NCI-H526 treated with DMSO at 0.1 percent for 48 hours (cell line): ENCODE data around the gene SGTA.

ENCODE experiments used
- DNase-seq: peaks from one replicate; lab custom pipeline; 2025; lab: John Stamatoyannopoulos, UW

The SGTA gene

DNA sequence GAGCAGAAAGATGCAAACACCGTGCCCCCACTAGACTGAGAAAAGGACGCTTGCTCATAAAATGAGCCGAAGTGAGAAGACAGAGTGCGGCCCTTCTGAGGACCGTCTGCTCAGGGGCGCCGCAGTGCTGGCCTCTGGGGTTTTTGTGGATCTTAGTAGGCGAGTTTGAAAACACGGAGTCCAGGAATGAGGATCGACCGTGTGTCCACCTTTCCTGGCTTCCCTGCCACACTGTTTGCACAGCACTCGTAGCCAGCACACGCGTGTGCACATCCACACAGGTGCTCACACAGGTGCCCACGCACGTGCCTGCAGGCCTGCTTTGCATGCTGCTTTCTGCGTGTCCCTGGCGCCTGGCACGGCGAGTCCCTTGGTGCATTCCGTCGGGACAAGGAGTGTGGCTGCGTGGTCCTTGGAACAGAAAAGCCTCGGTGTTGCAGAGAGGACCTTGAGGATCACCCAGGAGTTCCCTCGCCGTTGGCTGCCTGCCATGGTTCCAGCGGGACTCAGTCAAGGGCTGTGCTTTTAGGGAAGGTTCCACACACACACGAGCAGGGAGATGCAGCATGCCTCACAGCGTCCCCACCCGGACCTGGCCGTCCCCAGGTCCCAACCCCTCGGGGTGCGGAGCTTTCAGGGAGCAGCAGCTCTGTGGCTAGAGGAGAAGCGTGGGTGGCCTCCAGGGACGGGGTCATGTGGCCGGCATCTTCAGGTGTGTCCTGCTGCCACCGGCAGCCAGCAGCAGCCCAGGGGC is 26.5 kb upstream of the SGTA start:
- no peak for DNase-seq

DNA sequence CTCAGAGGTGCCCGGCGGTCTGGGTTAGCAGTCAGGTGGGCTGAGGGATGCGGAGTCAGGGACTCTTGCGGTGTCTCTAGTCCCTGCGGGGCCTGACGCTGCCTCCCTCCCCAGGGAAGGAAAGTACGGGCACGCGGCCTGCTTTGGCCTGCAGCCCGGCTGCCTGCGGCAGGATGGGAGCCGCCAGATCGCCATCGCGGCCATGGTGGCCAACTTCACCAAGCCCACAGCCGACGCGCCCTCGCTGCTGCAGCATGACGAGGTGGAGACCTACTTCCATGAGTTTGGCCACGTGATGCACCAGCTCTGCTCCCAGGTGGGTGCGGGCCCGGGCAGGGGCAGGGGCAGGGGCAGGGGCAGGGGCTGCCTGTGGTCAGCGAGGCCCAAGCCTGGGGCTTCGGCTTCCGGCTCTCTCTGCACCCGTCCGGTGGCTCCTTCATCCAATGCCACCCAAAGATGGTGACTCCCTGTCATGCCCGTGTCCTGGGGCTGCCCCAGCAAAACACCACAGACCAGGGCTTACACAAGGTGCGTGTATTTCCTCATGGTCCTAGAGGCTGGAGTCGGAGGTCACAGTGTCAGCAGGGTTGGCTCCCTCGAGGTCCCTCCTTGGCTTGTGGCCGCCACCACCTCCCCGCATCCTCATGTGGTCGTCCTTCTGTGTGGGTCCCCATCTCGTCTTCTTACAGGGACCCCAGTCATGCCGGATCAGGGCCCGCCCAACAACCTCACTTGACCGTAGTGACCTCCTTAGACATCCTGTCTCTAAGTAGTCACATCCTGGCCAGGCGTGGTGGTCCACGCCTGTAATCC is 25.3 kb upstream of the SGTA start:
- DNase-seq, result no peak

DNA sequence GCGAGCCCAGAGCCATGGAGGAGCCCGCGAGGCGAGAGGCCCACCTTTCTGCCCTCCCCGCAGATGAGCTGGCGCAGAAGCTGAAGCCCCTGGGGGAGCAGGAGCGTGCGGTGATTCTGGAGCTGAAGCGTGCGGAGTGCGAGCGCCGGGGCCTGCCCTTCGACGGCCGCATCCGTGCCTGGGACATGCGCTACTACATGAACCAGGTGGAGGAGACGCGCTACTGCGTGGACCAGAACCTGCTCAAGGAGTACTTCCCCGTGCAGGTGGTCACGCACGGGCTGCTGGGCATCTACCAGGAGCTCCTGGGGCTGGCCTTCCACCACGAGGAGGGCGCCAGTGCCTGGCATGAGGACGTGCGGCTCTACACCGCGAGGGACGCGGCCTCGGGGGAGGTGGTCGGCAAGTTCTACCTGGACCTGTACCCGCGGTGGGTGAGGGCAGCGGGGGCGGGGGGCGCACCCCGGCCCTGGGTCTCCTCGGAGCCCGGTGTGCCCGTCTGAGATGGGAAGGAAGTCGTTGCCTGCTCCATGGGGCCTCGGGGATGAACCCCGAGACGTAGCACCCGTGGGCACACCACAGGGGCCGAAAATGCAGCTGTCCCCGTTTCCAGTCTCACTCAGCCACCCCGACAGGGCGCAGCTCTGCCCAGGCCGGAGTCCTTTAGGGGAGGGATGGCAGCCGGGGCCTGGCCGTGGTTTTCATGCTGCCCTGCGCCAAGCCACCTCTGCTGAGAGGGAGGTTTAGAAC is 24.5 kb upstream of the SGTA start:
- no peak for DNase-seq

DNA sequence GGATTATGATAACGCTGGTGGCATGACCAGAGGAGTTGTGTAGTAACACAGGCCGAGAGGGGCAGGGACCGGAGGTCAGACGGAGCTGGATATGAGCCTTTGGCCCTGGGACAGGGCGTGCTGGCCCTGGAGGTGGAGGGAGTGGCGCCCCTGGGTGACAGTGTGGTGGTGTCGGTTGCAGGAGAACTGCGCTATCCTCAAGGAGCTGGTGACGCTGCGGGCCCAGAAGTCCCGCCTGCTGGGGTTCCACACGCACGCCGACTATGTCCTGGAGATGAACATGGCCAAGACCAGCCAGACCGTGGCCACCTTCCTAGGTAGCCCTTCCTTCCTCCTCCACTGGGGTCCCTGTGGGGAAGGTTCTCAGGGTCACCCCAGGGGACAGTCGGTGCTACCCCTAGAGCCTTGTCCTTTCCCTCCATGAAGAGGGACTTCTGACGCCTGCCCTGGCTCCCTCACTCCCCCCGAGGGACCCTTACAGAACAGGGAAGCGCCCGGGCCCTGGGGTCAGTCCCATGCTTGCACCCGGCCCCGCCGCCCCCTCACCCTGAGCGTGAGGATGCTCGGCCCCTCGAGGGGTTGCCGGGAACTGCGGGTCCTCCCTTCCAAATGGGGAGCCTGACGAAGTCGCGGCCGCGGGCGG is 23.8 kb upstream of the SGTA start:
- no peak for DNase-seq

DNA sequence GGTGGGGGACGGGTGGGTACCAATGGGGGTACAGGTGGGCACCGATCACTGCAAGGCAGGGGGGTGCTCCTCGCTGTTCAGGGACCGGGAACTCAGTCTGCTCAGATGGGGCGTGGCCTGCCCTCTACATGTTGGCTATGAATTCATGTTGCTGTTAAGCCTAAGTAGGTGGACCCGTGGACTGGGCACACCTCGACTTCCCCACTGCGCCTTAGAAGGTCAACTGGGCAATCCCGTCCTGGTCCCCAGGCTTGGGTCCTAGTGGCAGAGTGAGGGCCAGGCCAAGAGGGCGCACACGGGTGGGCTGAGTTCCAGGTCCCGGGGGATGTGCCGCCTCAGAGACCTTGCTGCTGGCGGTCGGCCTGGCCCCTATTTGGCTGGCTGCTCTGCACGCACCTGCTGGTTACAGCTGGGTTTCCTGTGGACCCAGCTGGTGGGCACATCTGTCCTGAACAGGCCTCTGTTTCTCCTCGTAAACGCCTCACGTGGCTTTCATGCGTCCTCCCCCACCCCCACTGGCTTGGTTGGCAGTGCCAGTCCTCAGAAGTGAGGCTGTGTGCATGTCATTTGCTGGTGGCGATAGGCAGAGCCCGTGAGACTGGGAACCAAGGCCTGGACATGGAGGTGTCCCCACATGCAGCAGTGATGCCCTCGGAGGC is 23.0 kb upstream of the SGTA start:
- no peak for DNase-seq

DNA sequence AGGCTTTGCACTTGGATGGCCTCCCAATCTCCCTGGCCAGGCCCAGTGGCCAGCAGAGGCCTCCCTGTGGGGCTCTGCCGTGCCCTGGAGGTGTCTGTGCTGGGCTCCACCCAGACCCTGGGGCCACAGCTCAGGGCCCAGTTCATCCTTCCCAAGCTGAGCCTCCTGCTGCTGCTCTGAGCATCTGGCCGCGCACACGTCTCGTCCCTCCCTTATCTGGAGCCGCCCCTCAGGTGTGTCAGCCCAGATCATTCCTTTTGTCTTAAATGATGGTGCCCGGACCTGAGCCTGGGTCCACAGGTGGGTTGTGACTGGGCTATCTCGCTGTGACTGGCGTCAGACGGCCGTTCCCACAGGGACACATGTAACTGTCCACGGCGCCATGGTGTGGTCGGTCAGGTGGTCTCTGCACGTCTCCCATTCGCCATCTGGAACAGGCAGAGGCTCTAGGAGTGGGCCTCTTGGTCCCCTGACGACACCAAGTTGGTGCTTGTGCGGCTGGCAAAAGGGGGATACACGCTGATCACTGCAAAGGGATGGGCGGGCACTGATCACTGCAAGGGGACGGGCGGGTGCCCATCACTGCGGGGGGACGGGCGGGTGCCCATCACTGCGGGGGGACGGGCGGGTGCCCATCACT is 22.3 kb upstream of the SGTA start:
- DNase-seq, result no peak

DNA sequence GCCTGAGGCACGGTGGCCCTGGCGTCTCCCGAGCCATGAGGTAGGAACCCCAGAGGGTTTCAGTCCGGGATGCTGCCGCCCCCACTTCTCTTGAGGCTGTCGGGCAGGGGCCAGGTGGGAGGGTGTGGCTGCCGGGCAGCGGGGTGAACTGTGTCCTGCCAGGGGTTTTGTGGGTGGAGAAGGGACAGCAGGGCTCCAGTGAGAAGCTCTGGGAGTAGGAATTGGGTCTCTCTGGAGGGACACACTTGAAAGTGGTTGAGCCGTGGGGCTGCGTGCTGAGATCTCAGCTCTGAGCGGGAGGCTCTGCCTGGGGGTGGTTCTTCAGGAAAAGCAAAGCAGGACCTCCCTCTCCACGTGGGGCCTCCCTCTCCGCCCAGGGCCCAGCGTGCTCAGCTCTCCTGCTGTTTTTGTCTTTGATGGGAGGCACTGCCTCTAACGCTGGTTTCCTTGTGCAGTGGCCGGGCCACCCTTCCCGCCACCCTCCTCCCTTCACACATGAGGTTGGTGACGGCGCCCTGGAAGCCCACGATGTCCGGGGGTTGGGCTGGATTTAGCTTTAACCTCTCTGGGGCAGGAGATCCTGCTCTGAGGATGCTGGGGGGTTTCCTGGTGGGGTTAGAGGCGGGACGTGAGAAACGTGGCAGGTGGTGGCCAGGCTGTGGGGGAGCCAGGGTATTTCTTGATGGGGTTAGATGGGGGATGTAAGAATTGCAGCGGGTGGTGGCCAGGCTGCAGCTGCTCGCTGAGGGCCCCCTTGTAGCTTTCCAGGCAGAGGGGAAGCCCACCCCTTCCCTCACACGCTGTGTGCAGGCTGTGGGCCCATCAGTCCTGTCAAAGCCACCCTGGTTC is 21.3 kb upstream of the SGTA start:
- DNase-seq, result no peak

DNA sequence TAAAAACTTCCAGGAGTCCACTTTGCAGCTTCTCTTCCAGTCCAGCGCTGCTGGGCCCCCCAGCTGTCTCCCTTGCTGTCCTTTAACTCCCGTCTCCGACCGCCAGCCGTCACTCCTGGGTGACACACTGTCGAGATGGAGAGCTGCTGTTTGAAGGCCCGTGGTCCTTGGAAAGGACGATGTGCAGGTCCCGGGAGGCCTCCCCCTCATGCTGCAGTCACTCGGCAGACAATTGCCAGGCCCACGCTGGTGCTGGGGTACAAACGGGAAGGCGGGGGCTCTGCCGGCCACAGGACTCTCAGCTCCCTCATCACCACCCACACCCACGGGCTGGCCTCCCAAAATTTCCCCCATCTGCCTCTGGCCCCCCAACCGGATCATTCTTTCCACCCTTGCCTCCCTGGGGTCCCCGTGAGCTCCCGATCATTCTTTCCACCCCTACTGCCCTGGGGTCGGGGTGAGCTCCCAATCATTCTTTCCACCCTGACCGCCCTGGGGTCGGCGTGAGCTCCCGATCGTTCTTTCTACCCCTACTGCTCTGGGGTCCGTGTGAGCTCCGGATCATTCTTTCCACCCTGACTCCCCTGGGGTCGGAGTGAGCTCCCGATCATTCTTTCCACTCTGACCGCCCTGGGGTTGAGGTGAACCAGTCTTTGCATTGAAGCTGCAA is 20.5 kb upstream of the SGTA start:
- no peak for DNase-seq

DNA sequence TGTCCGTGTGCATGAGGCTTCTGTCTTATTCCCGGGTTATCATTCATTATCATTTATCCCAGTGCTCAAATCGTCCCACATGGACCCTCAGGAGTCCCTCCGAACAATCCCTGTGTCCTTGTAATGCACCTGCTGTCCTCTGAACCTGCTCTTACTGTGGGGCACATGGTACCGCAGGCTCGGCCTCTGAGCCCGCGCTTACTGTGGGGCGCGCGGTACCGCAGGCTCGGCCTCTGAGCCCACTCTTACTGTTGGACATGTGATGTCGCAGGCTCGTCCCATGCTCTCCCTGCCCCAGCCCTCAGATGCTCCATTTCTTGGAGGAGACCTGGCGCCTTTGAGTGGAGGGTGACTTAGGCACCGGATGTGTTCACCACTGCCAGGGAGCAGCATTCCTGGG is 19.8 kb upstream of the SGTA start:
- no peak for DNase-seq

DNA sequence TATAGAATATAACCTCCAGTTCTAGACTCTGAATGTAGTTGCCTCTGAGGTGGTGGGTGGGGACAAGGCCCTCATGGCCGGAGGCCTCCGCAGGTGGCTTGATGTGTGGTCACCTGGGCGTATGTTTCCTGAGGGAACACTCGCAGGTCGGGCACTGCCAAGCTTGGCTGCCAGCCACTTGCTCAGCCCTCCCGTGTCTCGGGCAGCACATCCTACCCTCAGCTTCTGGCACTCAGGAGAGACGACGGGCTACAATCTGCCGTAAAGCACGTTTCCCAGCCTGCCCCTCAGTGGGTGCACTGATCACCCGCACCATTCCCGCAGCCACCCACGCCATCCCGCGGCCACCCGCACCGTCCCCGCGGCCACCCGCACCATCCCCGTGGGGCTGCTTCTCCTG is 17.4 kb upstream of the SGTA start:
- DNase-seq, result no peak

DNA sequence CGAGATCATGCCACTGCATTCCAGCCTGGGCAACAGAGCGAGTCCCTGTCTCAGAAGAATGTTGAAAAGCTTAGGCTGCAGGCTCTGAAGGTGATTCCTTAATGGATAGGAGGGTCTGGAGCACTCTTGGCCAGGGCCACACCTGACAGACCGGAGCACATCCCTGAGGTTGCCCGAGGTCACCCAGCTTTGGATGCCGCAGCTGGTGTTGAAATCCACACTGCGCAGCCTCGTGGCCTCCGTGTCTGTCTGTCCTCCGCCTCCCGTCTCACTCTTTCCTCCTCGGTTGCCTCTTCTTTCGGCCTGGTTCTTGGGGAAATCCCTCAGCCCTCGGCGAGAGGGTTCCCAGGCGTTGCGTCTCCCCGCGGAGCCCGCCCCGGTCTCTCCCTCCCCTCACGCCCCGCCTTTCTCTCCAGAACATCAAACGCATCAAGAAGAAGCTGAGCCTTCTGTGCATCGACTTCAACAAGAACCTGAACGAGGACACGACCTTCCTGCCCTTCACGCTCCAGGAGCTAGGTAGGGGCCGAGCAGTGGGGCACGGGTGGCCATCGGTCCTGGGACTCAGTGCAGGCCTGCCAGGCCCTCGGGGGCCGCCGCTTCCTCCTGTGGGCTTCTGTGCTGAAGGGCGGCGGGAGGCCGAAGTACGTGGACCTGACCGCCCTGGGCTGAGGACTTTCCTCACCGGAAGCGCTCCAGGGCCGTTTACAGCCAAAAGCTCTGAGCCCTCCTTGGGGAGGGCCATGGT is 16.4 kb upstream of the SGTA start:
- no peak for DNase-seq

DNA sequence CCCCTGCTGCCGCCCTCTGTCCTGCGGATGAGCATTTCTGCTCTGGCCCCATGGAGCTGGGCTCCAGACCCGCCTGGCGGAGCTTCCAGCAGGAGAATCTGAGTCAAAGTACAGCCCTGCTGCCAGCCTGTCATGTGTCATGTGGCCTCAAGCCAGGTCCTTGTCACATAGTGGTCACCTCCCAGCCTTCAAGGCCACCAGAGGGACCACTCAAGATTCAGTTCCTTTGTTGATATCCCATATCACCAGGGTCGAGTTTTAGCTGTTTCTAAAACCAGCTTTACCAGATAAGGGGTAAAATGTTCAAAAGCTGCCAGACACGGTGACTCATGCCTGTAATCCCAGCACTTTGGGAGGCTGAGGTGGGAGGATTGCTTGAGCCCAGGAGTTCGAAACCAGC is 15.7 kb upstream of the SGTA start:
- DNase-seq, result no peak

DNA sequence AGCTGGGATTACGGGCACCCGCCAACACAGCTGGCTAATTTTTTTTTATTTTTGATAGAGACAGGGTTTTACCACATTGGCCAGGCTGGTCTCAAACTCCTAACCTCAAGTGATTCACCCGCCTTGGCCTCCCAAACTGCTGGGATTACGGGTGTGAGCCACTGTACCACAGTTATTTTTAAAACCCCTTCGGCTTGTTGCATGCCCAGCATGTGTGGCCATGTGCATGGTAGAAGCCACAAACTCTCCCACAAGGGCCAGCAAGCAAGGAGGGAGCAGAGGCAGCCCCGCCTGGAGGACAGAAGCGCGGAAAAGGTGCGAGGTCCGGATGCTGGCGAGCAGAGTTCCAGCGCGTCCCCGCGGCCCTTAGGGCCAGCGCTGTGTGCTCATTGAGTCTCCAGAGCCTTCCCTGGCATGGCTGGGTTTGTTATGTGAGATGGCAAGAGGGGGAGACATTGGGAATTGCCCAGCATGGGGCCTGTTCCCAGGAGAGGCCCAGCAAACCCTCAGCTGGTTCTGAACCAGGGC is 15.1 kb upstream of the SGTA start:
- no peak for DNase-seq

DNA sequence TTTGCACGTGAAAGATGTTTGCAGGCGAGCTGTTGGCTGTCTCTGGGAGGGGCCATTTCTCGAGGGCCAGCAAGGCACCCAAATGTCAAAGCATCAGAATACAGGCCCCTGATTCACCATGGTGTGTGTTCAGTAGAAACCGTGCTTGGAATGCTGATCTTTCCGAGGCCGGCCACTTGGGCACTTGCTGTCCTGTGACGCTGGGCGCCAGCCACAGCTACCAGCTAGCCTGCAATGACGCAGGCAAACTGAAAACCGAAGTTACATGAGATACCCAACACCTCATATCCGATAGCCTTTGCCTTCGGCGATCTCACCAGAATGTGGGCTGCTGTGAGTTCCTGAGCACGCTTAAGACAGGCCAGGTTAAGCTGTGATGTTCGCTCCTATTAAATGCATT is 14.2 kb upstream of the SGTA start:
- no peak for DNase-seq

DNA sequence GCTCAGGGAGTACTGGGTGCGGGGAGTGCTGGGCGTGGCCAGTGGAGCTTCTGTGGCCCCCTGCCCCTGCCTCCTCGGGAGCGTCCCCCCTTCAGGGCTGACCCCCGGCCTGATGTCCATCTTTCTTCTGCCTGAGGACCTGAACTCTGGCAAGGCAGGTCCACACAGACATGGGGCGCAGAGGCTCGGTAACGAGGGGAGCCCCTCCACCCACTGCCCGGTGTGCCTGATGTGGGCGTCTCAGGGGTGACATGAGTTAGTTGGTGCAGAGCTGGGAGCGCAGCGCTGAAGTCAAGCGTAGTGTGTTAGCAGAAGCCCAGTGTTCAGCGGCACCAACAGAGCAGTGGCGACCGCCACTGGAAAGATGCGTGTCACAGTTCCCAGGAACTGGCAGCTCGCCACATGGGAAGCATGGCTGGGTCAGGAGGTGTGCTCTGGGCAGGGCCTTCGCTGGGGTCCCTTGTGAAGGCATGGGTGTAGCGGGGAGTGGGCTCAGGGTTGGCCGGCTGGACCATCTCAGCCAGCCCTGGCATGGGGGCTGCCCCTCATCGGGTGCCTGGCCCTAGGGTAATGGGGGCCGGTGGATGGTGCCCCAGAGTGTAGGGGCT is 13.7 kb upstream of the SGTA start:
- no peak for DNase-seq

DNA sequence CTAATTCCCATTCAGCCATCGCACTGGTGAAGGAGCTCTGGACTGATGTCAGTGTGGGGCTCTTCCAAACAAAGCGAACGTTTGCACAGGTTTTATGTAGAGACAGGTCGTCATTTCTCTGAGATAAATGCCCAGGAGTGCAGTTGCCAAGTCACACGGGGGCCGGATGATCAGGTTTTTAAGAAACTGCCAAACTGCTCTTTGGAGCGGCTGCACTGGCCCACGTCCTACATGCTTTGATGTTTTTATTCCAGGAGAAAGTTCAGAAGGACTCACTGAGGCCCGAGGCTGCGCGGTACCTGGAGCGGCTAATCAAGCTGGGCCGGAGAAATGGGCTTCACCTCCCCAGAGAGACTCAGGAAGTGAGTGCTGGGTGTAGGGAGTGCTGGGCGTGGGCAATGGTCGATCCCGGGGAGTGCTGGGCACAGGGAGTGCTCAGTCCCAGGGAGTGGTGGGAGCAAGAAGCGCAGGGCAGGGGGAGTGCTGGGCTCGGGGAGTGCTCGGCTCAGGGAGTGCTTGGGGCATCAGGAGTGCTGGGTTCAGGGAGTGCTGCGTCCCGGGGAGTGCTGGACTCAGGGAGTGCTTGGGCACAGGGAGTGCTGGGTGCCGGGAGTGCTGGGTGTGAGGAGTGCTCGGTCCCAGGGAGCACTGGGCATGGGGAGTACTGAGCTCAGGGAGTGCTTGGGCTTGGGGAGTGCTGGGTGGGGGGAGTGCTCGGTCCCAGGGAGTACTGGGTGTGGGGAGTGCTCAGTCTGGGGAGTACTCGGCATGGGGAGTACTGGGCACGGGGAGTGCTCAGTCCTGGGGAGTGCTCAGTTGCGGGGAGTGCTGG is 13.0 kb upstream of the SGTA start:
- DNase-seq, result no peak

DNA sequence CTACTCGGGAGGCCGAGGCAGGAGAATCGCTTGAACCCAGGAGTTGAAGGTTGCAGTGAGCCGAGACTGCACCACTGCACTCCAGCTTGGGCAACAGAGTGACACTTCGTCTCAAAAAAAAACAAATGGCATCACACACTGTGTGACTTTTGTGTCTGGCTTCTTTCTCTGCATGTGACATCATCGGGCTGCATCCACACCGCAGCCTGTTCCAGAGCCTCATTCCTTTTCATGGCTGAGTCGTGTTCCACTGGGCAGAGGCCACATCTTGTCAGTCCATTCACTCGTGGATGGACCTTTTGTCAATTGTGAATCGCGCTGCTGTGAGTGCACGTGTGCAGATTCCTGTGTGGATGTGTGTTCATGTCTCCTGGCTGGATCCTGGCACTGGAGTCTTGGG is 10.5 kb upstream of the SGTA start:
- DNase-seq, result no peak

DNA sequence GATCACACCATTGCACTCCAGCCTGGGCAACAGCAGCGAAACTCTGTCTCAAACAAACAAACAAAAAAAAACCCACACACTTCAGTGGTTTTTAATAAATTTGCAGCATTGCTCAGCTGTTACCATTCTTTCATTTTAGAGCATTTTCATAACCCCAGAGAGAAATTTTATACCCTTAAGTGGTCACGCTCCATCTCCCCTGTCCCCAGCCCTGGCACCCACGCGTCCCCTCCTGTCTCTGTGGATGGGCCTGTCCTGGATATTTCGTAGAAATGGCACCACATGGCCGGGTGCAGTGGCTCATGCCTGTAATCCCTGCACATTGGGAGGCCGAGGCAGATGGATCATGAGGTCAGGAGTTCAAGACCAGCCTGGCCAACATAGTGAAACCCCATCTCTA is 10.1 kb upstream of the SGTA start:
- DNase-seq, result no peak
